HFF-Myc (cell line): ENCODE results near the gene FAM89B.

Experiments used
- DNase-seq: peaks from one replicate; pipeline ENCODE4 v3.0.0-alpha.2; 2011; ENCODE audit warnings: low read depth; ENCODE audit errors: extremely low read depth
- H3K4me3 ChIP-seq: replicated peaks from 2 replicates; pipeline ENCODE4 v1.5.1; 2011; ENCODE audit warnings: low read depth, mild to moderate bottlenecking, control low read depth, low read length
- CTCF ChIP-seq: IDR thresholded peaks from 2 replicates; pipeline ENCODE4 v1.5.1; 2012; ENCODE audit warnings: mild to moderate bottlenecking, low read depth, low read length, control low read depth; ENCODE audit errors: missing control alignments

The FAM89B gene

GRCh38 chr11:65609665-65610064 lies 37.3 kb downstream of the FAM89B start:
- H3K4me3 ChIP-seq: no peak overlapping the region
- no peak for DNase-seq
- TF ChIP-seq CTCF: no peak

GRCh38 chr11:65610404-65610803 lies 38.1 kb downstream of the FAM89B start:
- DNase-seq: no peak
- H3K4me3 ChIP-seq: no peak overlapping the region
- TF ChIP-seq CTCF: no peak

- no peak for TF ChIP-seq CTCF
- no peak for DNase-seq
- H3K4me3 ChIP-seq: peak overlapping the region; percentile 76
These were observed 38.9 kb downstream of the FAM89B start for GRCh38 chr11:65611028-65611757.

GRCh38 chr11:65611758-65612603 lies 39.6 kb downstream of the FAM89B start:
- no peak for DNase-seq
- TF ChIP-seq CTCF: no peak
- H3K4me3 ChIP-seq: peak overlapping the region; percentile 76

- TF ChIP-seq CTCF: no peak
- peak overlapping the region; percentile 76 for H3K4me3 ChIP-seq
- no peak for DNase-seq
These were observed 40.4 kb downstream of the FAM89B start for GRCh38 chr11:65612691-65613090.

- no peak for DNase-seq
- peak overlapping the region; percentile 76 for H3K4me3 ChIP-seq
- no peak for TF ChIP-seq CTCF
These were observed 41.0 kb downstream of the FAM89B start for GRCh38 chr11:65613091-65613928.
